Astrocyte (in vitro differentiated cells and primary cell): ENCODE data around the gene ACD.

Source experiments
- CTCF ChIP-seq: IDR thresholded peaks from 2 replicates; pipeline ENCODE4 v1.5.1; 2011; ENCODE audit warnings: low read depth, mild to moderate bottlenecking, inconsistent platforms, low read length, moderate library complexity; ENCODE audit not compliant: insufficient read depth
- EZH2 ChIP-seq: IDR thresholded peaks from 2 replicates; pipeline ENCODE4 v1.6.1; 2012; ENCODE audit warnings: mild to moderate bottlenecking, low read length, inconsistent platforms; ENCODE audit not compliant: insufficient read depth

- TF ChIP-seq CTCF (peak; percentile 15), EZH2 (no peak)
Observed at GRCh38 chr16:67663151-67663876, 3.3 kb upstream of the ACD start.
